Measurements from ENCODE around the gene ASMTL. TPM values are rescaled to one million over a fixed set of nuclear protein-coding genes. Genes with fewer than 3 reads are reported as not detected.

The ASMTL gene
- polyA plus RNA-seq, 1 donor (not counting 4 experiments of a cell fraction or from before 2014, with no cell fraction given) = 13.8 TPM

GRCh38 chrX:1476682-1477081 is 24.0 kb upstream of the ASMTL start:
- no peak for TF ChIP-seq CTCF (optimal IDR thresholded peaks at IDR 0.05 in 1 of 3, IDR thresholded peaks at IDR 0.05 in 1 of 3, conservative IDR thresholded peaks at IDR 0.05 in 1 of 3; ENCODE audit: extremely low read depth in 1 of 3, insufficient read depth in 2 of 3, low read length in 3 of 3)
- no peak for TF ChIP-seq EZH2 (IDR thresholded peaks at IDR 0.05; ENCODE audit: low read length)
- Histone ChIP-seq H3K4me2 (ENCODE audit: control insufficient read depth, extremely low read depth, insufficient read depth, low read depth, low read length) (no peak overlapping the region), H2AFZ (ENCODE audit: control insufficient read depth, low read length) (no peak overlapping the region), H3K27me3 (ENCODE audit: control insufficient read depth, extremely low read depth, insufficient read depth, low read length) (no peaks in the 10 kb centered on the region), H3K36me3 (ENCODE audit: control insufficient read depth in 2 of 2, extremely low read depth in 1 of 2, insufficient read depth in 2 of 2, low read length in 2 of 2) (no peaks in the 10 kb centered on the region), H3K4me3 (ENCODE audit: control insufficient read depth in 2 of 3, extremely low read depth in 1 of 3, insufficient read depth in 2 of 3, low read depth in 1 of 3, low read length in 3 of 3) (no peak overlapping the region), H3K9me3 (ENCODE audit: control insufficient read depth, low read depth, low read length) (no peaks in the 10 kb centered on the region), H3K9ac (ENCODE audit: control insufficient read depth, extremely low read depth, insufficient read depth, low read length) (no peak overlapping the region), H3K27ac (ENCODE audit: control insufficient read depth, insufficient read depth, low read length) (no peak overlapping the region), H3K9me1 (ENCODE audit: control insufficient read depth, extremely low read depth, insufficient read depth, low read length) (no peaks in the 10 kb centered on the region), H3K79me2 (ENCODE audit: control insufficient read depth, insufficient read depth, low read length) (no peaks in the 10 kb centered on the region), H4K20me1 (ENCODE audit: control insufficient read depth, extremely low read depth, insufficient read depth, low read length) (no peaks in the 10 kb centered on the region), H3K4me1 (ENCODE audit: control insufficient read depth, extremely low read depth, insufficient read depth, low read length) (no peaks in the 10 kb centered on the region)
- no peak for FAIRE-seq
- no peak for DNase-seq (ENCODE audit: low read depth, low spot score)
- dilution Hi-C loops (cut with MboI; ENCODE audit: extremely low pct_ligation_motif_present, low sequenced_read_pairs) = no loop called here

- TF ChIP-seq EZH2 (IDR thresholded peaks at IDR 0.05; ENCODE audit: low read length) = no peak
- TF ChIP-seq CTCF (optimal IDR thresholded peaks at IDR 0.05 in 1 of 3, IDR thresholded peaks at IDR 0.05 in 1 of 3, conservative IDR thresholded peaks at IDR 0.05 in 1 of 3; ENCODE audit: extremely low read depth in 1 of 3, insufficient read depth in 2 of 3, low read length in 3 of 3) = no peak
- dilution Hi-C loops (cut with MboI; ENCODE audit: extremely low pct_ligation_motif_present, low sequenced_read_pairs) = no loop called here
- H3K9me3 ChIP-seq (ENCODE audit: control insufficient read depth, low read depth, low read length) = no peaks in the 10 kb centered on the region
- no peak overlapping the region for H3K27ac ChIP-seq (ENCODE audit: control insufficient read depth, insufficient read depth, low read length)
- H3K79me2 ChIP-seq (ENCODE audit: control insufficient read depth, insufficient read depth, low read length) = no peaks in the 10 kb centered on the region
- no peak overlapping the region for H3K4me3 ChIP-seq (ENCODE audit: control insufficient read depth in 2 of 3, extremely low read depth in 1 of 3, insufficient read depth in 2 of 3, low read depth in 1 of 3, low read length in 3 of 3)
- H3K27me3 ChIP-seq (ENCODE audit: control insufficient read depth, extremely low read depth, insufficient read depth, low read length) = no peaks in the 10 kb centered on the region
- no peak overlapping the region for H2AFZ ChIP-seq (ENCODE audit: control insufficient read depth, low read length)
- no peaks in the 10 kb centered on the region for H3K9me1 ChIP-seq (ENCODE audit: control insufficient read depth, extremely low read depth, insufficient read depth, low read length)
- no peak overlapping the region for H3K9ac ChIP-seq (ENCODE audit: control insufficient read depth, extremely low read depth, insufficient read depth, low read length)
- FAIRE-seq (no peak), DNase-seq (ENCODE audit: low read depth, low spot score) (no peak)
- H3K36me3 ChIP-seq (ENCODE audit: control insufficient read depth in 2 of 2, extremely low read depth in 1 of 2, insufficient read depth in 2 of 2, low read length in 2 of 2) = no peaks in the 10 kb centered on the region
- H4K20me1 ChIP-seq (ENCODE audit: control insufficient read depth, extremely low read depth, insufficient read depth, low read length) = no peaks in the 10 kb centered on the region
- H3K4me1 ChIP-seq (ENCODE audit: control insufficient read depth, extremely low read depth, insufficient read depth, low read length) = no peaks in the 10 kb centered on the region
- H3K4me2 ChIP-seq (ENCODE audit: control insufficient read depth, extremely low read depth, insufficient read depth, low read depth, low read length) = no peak overlapping the region
Measured at GRCh38 chrX:1475881-1476280, 23.2 kb upstream of the ASMTL start.
